ENCODE results near the gene FYB2.

Gene FYB2

DNA sequence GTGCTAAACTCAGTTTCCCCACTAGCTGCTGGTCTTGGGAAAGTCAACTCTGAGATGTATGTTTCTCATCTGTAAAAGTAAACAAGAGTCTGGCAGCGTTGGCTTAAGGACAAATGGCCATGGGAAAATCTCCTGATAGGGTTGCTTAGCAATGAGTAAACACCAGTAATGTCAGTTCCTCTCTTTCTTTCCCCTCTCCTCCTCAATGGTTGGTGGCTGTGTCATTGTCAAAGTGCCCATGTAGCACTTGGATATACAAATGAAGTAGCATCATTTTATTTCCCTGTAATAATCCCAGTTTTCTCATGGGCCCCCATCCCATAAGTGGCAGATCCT, 2.2 kb upstream of the FYB2 start:
- CTCF ChIA-PET, result interaction anchor here (0.5 to 4.1 kb wide), 40 partner anchors 10 to 1667 kb away, joined by 3 to 71 read pairs (median 4); no protein-coding TSS in a partner anchor
- no peak overlapping the region for H3K4me3 ChIP-seq (ENCODE audit: low read depth, low read length)
- TF ChIP-seq, protein P1, sequence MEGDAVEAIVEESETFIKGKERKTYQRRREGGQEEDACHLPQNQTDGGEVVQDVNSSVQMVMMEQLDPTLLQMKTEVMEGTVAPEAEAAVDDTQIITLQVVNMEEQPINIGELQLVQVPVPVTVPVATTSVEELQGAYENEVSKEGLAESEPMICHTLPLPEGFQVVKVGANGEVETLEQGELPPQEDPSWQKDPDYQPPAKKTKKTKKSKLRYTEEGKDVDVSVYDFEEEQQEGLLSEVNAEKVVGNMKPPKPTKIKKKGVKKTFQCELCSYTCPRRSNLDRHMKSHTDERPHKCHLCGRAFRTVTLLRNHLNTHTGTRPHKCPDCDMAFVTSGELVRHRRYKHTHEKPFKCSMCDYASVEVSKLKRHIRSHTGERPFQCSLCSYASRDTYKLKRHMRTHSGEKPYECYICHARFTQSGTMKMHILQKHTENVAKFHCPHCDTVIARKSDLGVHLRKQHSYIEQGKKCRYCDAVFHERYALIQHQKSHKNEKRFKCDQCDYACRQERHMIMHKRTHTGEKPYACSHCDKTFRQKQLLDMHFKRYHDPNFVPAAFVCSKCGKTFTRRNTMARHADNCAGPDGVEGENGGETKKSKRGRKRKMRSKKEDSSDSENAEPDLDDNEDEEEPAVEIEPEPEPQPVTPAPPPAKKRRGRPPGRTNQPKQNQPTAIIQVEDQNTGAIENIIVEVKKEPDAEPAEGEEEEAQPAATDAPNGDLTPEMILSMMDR (IDR thresholded peaks at IDR 0.05; ENCODE audit: insufficient read depth, low read length, missing control alignments), result no peak
- DNase-seq (ENCODE audit: low read depth, low spot score), result no peak
- POLR2A ChIA-PET, result no interaction called here

DNA sequence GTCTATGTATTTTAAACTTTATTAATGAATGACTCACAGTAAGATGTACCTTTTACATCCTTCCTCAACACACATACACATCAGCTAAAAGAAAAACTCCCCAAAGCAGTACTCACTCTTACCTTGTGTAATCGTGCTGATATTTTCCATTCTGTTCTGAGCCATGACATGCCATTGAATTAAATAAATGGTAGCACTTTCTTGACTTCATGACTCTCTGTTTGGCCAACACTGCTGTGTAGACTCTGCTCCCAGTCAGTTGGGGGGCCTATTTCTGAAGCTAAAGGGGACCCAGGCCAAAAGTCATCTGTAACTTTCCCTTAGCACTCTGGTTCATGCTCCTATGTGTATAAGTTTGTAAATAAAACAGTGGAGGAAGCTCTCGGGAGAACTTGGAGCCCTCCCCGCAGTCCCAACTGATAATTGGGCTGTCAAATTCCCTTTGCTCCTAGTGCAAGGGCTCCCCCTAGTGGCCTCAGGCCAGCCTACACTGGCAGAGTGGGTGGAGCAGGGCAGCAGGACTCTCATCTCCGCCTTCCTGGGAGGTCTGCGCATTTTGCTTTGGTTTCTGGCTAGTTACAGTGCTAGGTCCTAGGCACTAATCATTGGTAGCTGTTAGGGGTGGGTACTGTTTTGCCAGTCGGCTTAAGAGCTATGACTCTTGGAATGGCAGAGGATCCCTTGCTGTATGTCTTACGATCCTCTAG, 1.7 kb upstream of the FYB2 start:
- CTCF ChIA-PET, result interaction anchor here (0.5 to 4.1 kb wide), 52 partner anchors 10 to 1682 kb away, joined by 3 to 71 read pairs (median 4); no protein-coding TSS in a partner anchor
- POLR2A ChIA-PET, result no interaction called here

DNA sequence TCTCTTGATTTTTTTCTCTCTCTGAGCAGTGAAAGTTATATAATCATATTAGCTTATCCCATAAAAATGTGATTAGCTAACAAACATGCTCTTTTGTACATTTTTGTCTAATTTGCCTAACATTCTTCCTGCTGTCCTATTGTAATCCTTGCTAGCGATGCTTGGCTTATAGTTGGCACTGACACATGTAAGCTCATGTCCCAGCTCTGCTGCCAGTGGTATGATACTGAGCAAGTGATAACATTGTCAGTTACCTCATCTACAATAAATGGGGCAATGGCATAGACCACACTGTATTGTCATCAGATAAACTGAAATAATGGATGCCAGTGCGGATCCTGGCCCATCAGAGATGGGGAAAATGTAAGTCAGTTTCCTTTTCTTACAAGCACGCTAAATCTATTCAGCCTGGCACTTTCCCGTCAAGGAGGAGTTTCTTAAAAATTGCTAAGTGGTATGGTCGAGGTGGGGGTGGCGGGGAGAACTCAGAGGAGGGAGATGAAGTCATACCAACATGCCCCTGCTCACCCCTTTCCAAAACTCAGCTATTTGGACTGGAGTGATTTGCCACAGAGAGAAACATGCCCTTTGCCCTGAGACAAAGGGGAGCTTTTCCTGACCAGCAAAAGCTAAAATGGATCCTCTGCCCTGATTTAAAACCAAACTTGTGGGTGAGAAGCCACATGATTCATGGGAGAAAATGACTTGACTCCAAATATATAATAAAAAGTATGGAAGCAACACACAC, 1.3 kb downstream of the FYB2 start:
- ChIA-PET CTCF (interaction anchor here (1.0 to 3.0 kb wide), 4 partner anchors 10 to 27 kb away, joined by 3 to 11 read pairs (median 6); no protein-coding TSS in a partner anchor), POLR2A (interaction anchor here (0.6 kb wide), 1 partner anchor 617 kb away, joined by 4 read pairs; no protein-coding TSS in a partner anchor)
- DNase-seq (ENCODE audit: low read depth, low spot score), result no peak
- H3K4me3 ChIP-seq (ENCODE audit: low read depth, low read length), result no peak overlapping the region
- TF ChIP-seq, protein P1 (IDR thresholded peaks at IDR 0.05; ENCODE audit: insufficient read depth, low read length, missing control alignments), result no peak

More for the DNA sequence above, 1.7 kb upstream of the FYB2 start:
- TF ChIP-seq, protein P1 (IDR thresholded peaks at IDR 0.05; ENCODE audit: insufficient read depth, low read length, missing control alignments), result peak; percentile 97
- DNase-seq (ENCODE audit: low read depth, low spot score), result no peak
- H3K4me3 ChIP-seq (ENCODE audit: low read depth, low read length), result no peak overlapping the region

DNA sequence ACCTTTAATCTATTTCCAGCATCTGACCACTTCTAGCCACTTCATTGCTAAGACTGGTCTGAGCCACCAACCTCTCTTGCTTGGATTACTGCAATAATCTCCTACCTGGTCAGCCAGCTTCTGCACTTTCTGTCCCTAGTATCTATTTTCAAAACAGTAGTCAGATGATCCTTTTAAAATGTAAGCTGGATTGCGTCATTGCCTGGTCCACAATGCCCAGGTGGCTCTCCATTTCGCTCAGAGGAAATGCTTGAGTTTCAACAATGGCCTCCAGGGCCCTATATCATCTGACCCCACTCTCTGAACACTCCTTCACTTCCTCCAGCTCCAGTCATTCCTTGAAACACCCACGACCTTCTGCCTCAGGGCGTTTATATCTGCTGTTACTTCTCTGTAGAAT, 2.3 kb downstream of the FYB2 start:
- TF ChIP-seq, protein P1 (IDR thresholded peaks at IDR 0.05; ENCODE audit: insufficient read depth, low read length, missing control alignments), result no peak
- POLR2A ChIA-PET, result interaction anchor here (0.6 kb wide), 1 partner anchor 618 kb away, joined by 4 read pairs; no protein-coding TSS in a partner anchor
- DNase-seq (ENCODE audit: low read depth, low spot score), result no peak
- CTCF ChIA-PET, result interaction anchor here (1.6 to 3.0 kb wide), 2 partner anchors 13 to 14 kb away, joined by 7 to 11 read pairs; no protein-coding TSS in a partner anchor
- no peak overlapping the region for H3K4me3 ChIP-seq (ENCODE audit: low read depth, low read length)

DNA sequence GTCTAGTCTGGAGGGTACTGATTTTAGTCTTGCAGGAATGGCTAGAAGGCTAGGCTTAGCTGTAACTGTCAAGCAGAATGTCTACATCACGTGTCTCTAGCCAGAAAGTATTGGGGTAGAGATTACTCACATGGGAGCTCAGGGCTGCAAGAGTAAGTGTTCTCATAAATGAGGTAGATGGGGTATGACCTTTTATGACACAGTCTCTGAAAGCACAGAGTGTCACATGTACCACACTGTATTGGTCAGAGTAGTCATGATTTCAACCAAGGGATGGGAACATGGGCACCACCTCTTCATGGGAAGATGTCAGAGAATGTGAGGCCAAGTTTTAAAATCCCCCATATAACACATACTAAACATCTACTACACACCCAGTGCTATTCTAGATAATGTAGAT, 2.9 kb downstream of the FYB2 start:
- CTCF ChIA-PET, result interaction anchor here (3.0 kb wide), 1 partner anchor 15 kb away, joined by 11 read pairs; no protein-coding TSS in a partner anchor

More for the DNA sequence above, 2.9 kb downstream of the FYB2 start:
- POLR2A ChIA-PET, result no interaction called here
- TF ChIP-seq, protein P1 (IDR thresholded peaks at IDR 0.05; ENCODE audit: insufficient read depth, low read length, missing control alignments), result no peak
- DNase-seq (ENCODE audit: low read depth, low spot score), result no peak
- no peak overlapping the region for H3K4me3 ChIP-seq (ENCODE audit: low read depth, low read length)
